NCI-H1436 treated with DMSO at 0.1 percent for 48 hours (cell line): ENCODE measurements around the gene GTPBP8.
"Not testable (repeated sequence)": the region's sequence is repeated elsewhere in the genome, so short reads cannot be mapped to it uniquely, and the experiment has no call there.

Source experiments
- DNase-seq: peaks from one replicate; lab custom pipeline; 2025; lab: John Stamatoyannopoulos, UW

Gene GTPBP8

GRCh38 chr3:113000691-113001090 is 9.9 kb downstream of the GTPBP8 start:
- DNase-seq: no peak

- no peak for DNase-seq
Measured at GRCh38 chr3:113002037-113002436, 11.3 kb downstream of the GTPBP8 start.

- no peak for DNase-seq
Measured at GRCh38 chr3:113002679-113003078, 11.9 kb downstream of the GTPBP8 start.

- DNase-seq: no peak
Measured at GRCh38 chr3:113005611-113006010, 14.8 kb downstream of the GTPBP8 start.

- no peak for DNase-seq
Measured at GRCh38 chr3:113006359-113007056, 15.7 kb downstream of the GTPBP8 start.

- DNase-seq: no peak
Measured at GRCh38 chr3:113008117-113008516, 17.3 kb downstream of the GTPBP8 start.

GRCh38 chr3:113013593-113013992 is 22.8 kb downstream of the GTPBP8 start:
- no peak for DNase-seq

- DNase-seq: no peak
Measured at GRCh38 chr3:113018536-113019181, 27.9 kb downstream of the GTPBP8 start.

- peak; percentile 71 for DNase-seq
Measured at GRCh38 chr3:113019182-113020137, 28.7 kb downstream of the GTPBP8 start.

GRCh38 chr3:113021471-113021870 is 30.7 kb downstream of the GTPBP8 start:
- no peak for DNase-seq

- no peak for DNase-seq
Measured at GRCh38 chr3:113034011-113034410, 43.2 kb downstream of the GTPBP8 start.

GRCh38 chr3:113035387-113035982 is 44.7 kb downstream of the GTPBP8 start:
- no peak for DNase-seq

- DNase-seq: no peak
Measured at GRCh38 chr3:113038328-113038727, 47.5 kb downstream of the GTPBP8 start.

GRCh38 chr3:113039546-113039945 is 48.8 kb downstream of the GTPBP8 start:
- DNase-seq: no peak

- DNase-seq: no peak
Measured at GRCh38 chr3:113040231-113040630, 49.4 kb downstream of the GTPBP8 start.

- DNase-seq: no peak
Measured at GRCh38 chr3:113043686-113044085, 52.9 kb downstream of the GTPBP8 start.

GRCh38 chr3:113046186-113046965 is 55.6 kb downstream of the GTPBP8 start:
- not testable (repeated sequence) for DNase-seq

- peak; percentile 72 for DNase-seq
Measured at GRCh38 chr3:113051302-113051711, 60.5 kb downstream of the GTPBP8 start.
